Activated B cell treated with CpG ODN at 0.5 μM for 24 hours (primary cell): ENCODE results near the gene PHYH. TPM values are rescaled to one million over a fixed set of nuclear protein-coding genes. Genes with fewer than 3 reads are reported as not detected.

Experiments
- ATAC-seq: fragments of 200-7000 bp; cut with Tn5 transposase; one replicate; pipeline ENCODE4 v1.10.0; 2021; ENCODE audit warnings: low read depth, mild to moderate bottlenecking, moderate library complexity
- CTCF ChIA-PET: fragments of 350-600 bp; sonication (Branson Sonifier 250); formaldehyde crosslinking; loops from one replicate; lab custom pipeline; 2021; ENCODE audit warnings: antibody characterized with exemption; lab: Charles Lee
- POLR2A ChIA-PET: fragments of 350-600 bp; sonication (Branson Sonifier 250); formaldehyde crosslinking; loops from one replicate; lab custom pipeline; 2021; ENCODE audit warnings: antibody characterized with exemption; lab: Charles Lee
- DNase-seq: peaks from one replicate; pipeline ENCODE4 v3.0.0; 2022
- H3K27ac Mint-ChIP-seq: one replicate; pipeline ENCODE4 v1.8.0; 2020; ENCODE audit warnings: mixed read lengths
- H3K27me3 Mint-ChIP-seq: one replicate; pipeline ENCODE4 v1.8.0; 2021; ENCODE audit warnings: mixed read lengths
- H3K36me3 Mint-ChIP-seq: one replicate; pipeline ENCODE4 v1.8.0; 2021; ENCODE audit warnings: low read depth, mixed read lengths
- H3K4me1 Mint-ChIP-seq: one replicate; pipeline ENCODE4 v1.8.0; 2021; ENCODE audit warnings: mixed read lengths
- H3K4me3 Mint-ChIP-seq: one replicate; pipeline ENCODE4 v1.8.0; 2020; ENCODE audit warnings: mild to moderate bottlenecking, mixed read lengths
- H3K9me3 Mint-ChIP-seq: one replicate; pipeline ENCODE4 v1.8.0; 2020; ENCODE audit warnings: mixed read lengths
- CTCF ChIP-seq: fragments of 200-600 bp; IDR thresholded peaks from one replicate; pipeline ENCODE4 v1.8.0; 2022; ENCODE audit warnings: antibody characterized with exemption, mild to moderate bottlenecking
- intact Hi-C: fragments of 100-400 bp; cut with micrococcal nuclease; formaldehyde crosslinking; loops from one replicate; pipeline ENCODE4 v1.15.1; 2024
- total RNA-seq: library from RNA; stranded (reverse); gene quantifications from 2 replicates; pipeline ENCODE4 v1.2.3, GENCODE V29; 2022

PHYH gene
- total RNA-seq, 1 donor from 2014 or later: 10.4 TPM

- ChIA-PET CTCF (interaction anchor here (0.8 to 1.3 kb wide), 3 partner anchors 32 to 265 kb away, joined by 3 to 14 read pairs (median 4); no protein-coding TSS in a partner anchor), POLR2A (interaction anchor here (0.5 to 0.8 kb wide), 2 partner anchors 28 to 45 kb away, joined by 3 to 10 read pairs; partner anchors contain the start of gene PHYH)
- Mint-ChIP-seq H3K36me3 (no peaks in the 10 kb centered on the region), H3K27me3 (no peaks in the 10 kb centered on the region), H3K27ac (no peak overlapping the region), H3K4me3 (no peak overlapping the region), H3K4me1 (no peaks in the 10 kb centered on the region), H3K9me3 (no peaks in the 10 kb centered on the region)
- no peak for DNase-seq
- no peak for ATAC-seq
- TF ChIP-seq CTCF: no peak
- intact Hi-C loops: no loop called here
These were observed 27.7 kb downstream of the PHYH start for GRCh38 chr10:13272164-13272571.

- peak; percentile 65 for ATAC-seq
- ChIA-PET CTCF (interaction anchor here (0.8 to 2.1 kb wide), 4 partner anchors 31 to 265 kb away, joined by 3 to 14 read pairs (median 5); no protein-coding TSS in a partner anchor), POLR2A (interaction anchor here (0.5 to 0.8 kb wide), 2 partner anchors 28 to 45 kb away, joined by 3 to 10 read pairs; partner anchors contain the start of gene PHYH)
- H3K36me3 Mint-ChIP-seq: no peaks in the 10 kb centered on the region
- no peaks in the 10 kb centered on the region for H3K9me3 Mint-ChIP-seq
- no peaks in the 10 kb centered on the region for H3K27me3 Mint-ChIP-seq
- peak; percentile 28 for DNase-seq
- peak overlapping the region; percentile 42 for H3K4me3 Mint-ChIP-seq
- no peaks in the 10 kb centered on the region for H3K4me1 Mint-ChIP-seq
- H3K27ac Mint-ChIP-seq: peak overlapping the region; percentile 27
- no peak for TF ChIP-seq CTCF
- intact Hi-C loops: loop anchor here (1.0 kb wide), 2 partner anchors 31 to 81 kb away; no protein-coding TSS in a partner anchor
These were observed 28.2 kb downstream of the PHYH start for GRCh38 chr10:13271552-13272163.

GRCh38 chr10:13270877-13271551 lies 28.9 kb downstream of the PHYH start:
- Mint-ChIP-seq H3K27me3 (peaks cover 1% of the 10 kb centered on the region), H3K36me3 (no peaks in the 10 kb centered on the region), H3K9me3 (no peaks in the 10 kb centered on the region), H3K4me1 (no peaks in the 10 kb centered on the region), H3K4me3 (no peak overlapping the region), H3K27ac (no peak overlapping the region)
- intact Hi-C loops: loop anchor here (1.0 kb wide), 2 partner anchors 31 to 81 kb away; no protein-coding TSS in a partner anchor
- no peak for TF ChIP-seq CTCF
- ATAC-seq: no peak
- POLR2A ChIA-PET: no interaction called here
- no peak for DNase-seq
- CTCF ChIA-PET: interaction anchor here (2.1 kb wide), 1 partner anchor 31 kb away, joined by 6 read pairs; no protein-coding TSS in a partner anchor

GRCh38 chr10:13268841-13269240 lies 31.0 kb downstream of the PHYH start:
- no peak overlapping the region for H3K27ac Mint-ChIP-seq
- TF ChIP-seq CTCF: no peak
- H3K27me3 Mint-ChIP-seq: peaks cover 11% of the 10 kb centered on the region
- no peak for DNase-seq
- ChIA-PET CTCF (interaction anchor here (1.0 kb wide), 1 partner anchor 171 kb away, joined by 3 read pairs; no protein-coding TSS in a partner anchor), POLR2A (interaction anchor here (0.6 kb wide), 1 partner anchor 20 kb away, joined by 3 read pairs; no protein-coding TSS in a partner anchor)
- no peaks in the 10 kb centered on the region for H3K9me3 Mint-ChIP-seq
- intact Hi-C loops: no loop called here
- no peak overlapping the region for H3K4me3 Mint-ChIP-seq
- no peaks in the 10 kb centered on the region for H3K36me3 Mint-ChIP-seq
- no peak for ATAC-seq
- H3K4me1 Mint-ChIP-seq: no peaks in the 10 kb centered on the region

- H3K27ac Mint-ChIP-seq: no peak overlapping the region
- ATAC-seq (no peak), DNase-seq (no peak)
- H3K4me3 Mint-ChIP-seq: no peak overlapping the region
- TF ChIP-seq CTCF: no peak
- peaks cover 17% of the 10 kb centered on the region for H3K27me3 Mint-ChIP-seq
- ChIA-PET POLR2A (no interaction called here), CTCF (interaction anchor here (0.5 to 1.0 kb wide), 2 partner anchors 152 to 172 kb away, joined by 3 read pairs; no protein-coding TSS in a partner anchor)
- no peaks in the 10 kb centered on the region for H3K9me3 Mint-ChIP-seq
- no peaks in the 10 kb centered on the region for H3K4me1 Mint-ChIP-seq
- intact Hi-C loops: no loop called here
- H3K36me3 Mint-ChIP-seq: no peaks in the 10 kb centered on the region
These were observed 31.6 kb downstream of the PHYH start for GRCh38 chr10:13268310-13268709.
